ENCODE results near the gene INTU.

DNA sequence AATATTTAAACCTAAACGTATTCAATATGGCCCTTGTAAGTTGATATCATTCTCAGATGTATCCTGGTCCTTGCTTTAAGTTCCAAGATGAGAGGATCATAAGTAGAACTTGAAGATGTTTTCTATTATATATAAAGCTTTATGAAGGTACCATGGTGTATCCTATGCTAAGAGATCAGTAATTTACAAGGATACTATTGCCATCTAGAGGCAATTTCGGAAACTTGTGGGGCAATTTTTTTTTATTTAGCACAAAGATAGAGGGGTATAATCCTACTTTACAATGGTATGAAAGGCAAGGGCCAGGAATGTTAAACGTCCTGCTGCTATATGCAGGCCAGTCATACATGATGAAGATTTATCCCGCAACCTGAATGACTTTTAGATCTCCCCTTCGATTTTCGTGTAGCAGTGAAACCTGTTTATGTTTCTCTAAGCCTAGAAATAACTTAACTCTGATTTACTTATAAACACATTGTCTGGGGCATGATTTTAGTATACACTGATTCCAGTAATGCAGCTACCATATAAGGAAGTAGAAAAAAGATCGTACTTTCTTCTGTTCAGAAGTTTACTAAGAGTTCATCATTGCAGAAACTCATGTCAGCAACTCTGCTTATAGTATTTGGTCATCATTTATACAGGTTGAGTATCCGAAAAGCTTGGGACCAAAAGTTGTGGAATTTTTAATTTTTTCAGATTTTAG is 100.0 kb downstream of the INTU start:
- TF ChIP-seq, protein P1, sequence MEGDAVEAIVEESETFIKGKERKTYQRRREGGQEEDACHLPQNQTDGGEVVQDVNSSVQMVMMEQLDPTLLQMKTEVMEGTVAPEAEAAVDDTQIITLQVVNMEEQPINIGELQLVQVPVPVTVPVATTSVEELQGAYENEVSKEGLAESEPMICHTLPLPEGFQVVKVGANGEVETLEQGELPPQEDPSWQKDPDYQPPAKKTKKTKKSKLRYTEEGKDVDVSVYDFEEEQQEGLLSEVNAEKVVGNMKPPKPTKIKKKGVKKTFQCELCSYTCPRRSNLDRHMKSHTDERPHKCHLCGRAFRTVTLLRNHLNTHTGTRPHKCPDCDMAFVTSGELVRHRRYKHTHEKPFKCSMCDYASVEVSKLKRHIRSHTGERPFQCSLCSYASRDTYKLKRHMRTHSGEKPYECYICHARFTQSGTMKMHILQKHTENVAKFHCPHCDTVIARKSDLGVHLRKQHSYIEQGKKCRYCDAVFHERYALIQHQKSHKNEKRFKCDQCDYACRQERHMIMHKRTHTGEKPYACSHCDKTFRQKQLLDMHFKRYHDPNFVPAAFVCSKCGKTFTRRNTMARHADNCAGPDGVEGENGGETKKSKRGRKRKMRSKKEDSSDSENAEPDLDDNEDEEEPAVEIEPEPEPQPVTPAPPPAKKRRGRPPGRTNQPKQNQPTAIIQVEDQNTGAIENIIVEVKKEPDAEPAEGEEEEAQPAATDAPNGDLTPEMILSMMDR (IDR thresholded peaks at IDR 0.05; ENCODE audit: low read depth, low read length, missing input control): peak; percentile 65
- TF ChIP-seq GABPA (IDR thresholded peaks at IDR 0.05 in 1 of 2, conservative IDR thresholded peaks at IDR 0.05 in 1 of 2) (no peak), SP1 (IDR thresholded peaks at IDR 0.05) (no peak), MAX (IDR thresholded peaks at IDR 0.05) (no peak)
- TF ChIP-seq, protein P2, sequence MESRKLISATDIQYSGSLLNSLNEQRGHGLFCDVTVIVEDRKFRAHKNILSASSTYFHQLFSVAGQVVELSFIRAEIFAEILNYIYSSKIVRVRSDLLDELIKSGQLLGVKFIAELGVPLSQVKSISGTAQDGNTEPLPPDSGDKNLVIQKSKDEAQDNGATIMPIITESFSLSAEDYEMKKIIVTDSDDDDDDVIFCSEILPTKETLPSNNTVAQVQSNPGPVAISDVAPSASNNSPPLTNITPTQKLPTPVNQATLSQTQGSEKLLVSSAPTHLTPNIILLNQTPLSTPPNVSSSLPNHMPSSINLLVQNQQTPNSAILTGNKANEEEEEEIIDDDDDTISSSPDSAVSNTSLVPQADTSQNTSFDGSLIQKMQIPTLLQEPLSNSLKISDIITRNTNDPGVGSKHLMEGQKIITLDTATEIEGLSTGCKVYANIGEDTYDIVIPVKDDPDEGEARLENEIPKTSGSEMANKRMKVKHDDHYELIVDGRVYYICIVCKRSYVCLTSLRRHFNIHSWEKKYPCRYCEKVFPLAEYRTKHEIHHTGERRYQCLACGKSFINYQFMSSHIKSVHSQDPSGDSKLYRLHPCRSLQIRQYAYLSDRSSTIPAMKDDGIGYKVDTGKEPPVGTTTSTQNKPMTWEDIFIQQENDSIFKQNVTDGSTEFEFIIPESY (IDR thresholded peaks at IDR 0.05): no peak
